Activated T-helper 2 cell treated with anti-CD3 and anti-CD28 coated beads, Interferon-gamma antibody, Interleukin-2, Interleukin-4, amounts not matched to agents 10 μg/mL and 5 μg/mL and 100 μg/mL, durations not matched to agents 14 hours and 24 hours and 36 hours (primary cell): ENCODE results near the gene RNF32. TPM values are rescaled to one million over a fixed set of nuclear protein-coding genes. Genes with fewer than 3 reads are reported as not detected.
"Not testable (repeated sequence)": the region's sequence is repeated elsewhere in the genome, so short reads cannot be mapped to it uniquely, and the experiment has no call there.

ENCODE experiments used
- DNase-seq: peaks from one replicate; pipeline ENCODE4 v3.0.0; 2021; ENCODE audit warnings: low spot score
- H3K27ac Mint-ChIP-seq: one replicate; pipeline ENCODE4 v1.8.0; 2021; ENCODE audit warnings: mixed read lengths
- H3K27me3 Mint-ChIP-seq: one replicate; pipeline ENCODE4 v1.8.0; 2021; ENCODE audit warnings: low read depth, mixed read lengths
- H3K36me3 Mint-ChIP-seq: one replicate; pipeline ENCODE4 v1.8.0; 2021; ENCODE audit warnings: low read depth, mixed read lengths
- H3K4me1 Mint-ChIP-seq: one replicate; pipeline ENCODE4 v1.8.0; 2021; ENCODE audit warnings: low read depth, mixed read lengths
- H3K4me3 Mint-ChIP-seq: one replicate; pipeline ENCODE4 v1.8.0; 2021; ENCODE audit warnings: low read depth, mild to moderate bottlenecking, moderate library complexity, mixed read lengths
- H3K9me3 Mint-ChIP-seq: one replicate; pipeline ENCODE4 v1.8.0; 2021; ENCODE audit warnings: mixed read lengths
- intact Hi-C: fragments of 100-400 bp; cut with micrococcal nuclease; formaldehyde crosslinking; loops from one replicate; pipeline ENCODE4 v1.15.1; 2023
- total RNA-seq: library from RNA; stranded (reverse); gene quantifications from 2 replicates; pipeline ENCODE4 v1.2.3, GENCODE V29; 2022

The RNF32 gene
- total RNA-seq, 1 donor from 2014 or later: 2.9 TPM

DNA sequence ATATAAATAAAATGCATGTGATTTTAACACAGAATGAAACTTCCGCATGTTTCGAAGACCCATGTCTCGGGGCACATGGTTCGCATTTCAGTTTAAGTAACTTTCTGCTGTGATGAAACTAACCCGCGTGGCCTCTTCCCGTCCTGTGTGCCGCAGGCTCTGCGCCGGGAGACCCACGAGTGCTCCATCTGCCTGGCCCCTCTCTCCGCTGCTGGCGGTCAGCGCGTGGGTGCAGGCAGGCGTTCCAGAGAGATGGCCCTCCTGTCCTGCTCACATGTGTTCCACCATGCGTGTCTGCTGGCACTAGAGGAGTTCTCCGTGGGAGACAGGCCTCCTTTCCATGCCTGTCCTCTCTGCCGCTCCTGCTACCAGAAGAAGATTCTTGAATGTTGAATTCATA is 35.7 kb downstream of the RNF32 start:
- Mint-ChIP-seq H3K27me3 (no peaks in the 10 kb centered on the region), H3K4me3 (no peak overlapping the region), H3K27ac (no peak overlapping the region), H3K36me3 (peaks cover 39% of the 10 kb centered on the region), H3K9me3 (no peaks in the 10 kb centered on the region), H3K4me1 (peaks cover 10% of the 10 kb centered on the region)
- intact Hi-C loops: no loop called here
- DNase-seq: no peak

DNA sequence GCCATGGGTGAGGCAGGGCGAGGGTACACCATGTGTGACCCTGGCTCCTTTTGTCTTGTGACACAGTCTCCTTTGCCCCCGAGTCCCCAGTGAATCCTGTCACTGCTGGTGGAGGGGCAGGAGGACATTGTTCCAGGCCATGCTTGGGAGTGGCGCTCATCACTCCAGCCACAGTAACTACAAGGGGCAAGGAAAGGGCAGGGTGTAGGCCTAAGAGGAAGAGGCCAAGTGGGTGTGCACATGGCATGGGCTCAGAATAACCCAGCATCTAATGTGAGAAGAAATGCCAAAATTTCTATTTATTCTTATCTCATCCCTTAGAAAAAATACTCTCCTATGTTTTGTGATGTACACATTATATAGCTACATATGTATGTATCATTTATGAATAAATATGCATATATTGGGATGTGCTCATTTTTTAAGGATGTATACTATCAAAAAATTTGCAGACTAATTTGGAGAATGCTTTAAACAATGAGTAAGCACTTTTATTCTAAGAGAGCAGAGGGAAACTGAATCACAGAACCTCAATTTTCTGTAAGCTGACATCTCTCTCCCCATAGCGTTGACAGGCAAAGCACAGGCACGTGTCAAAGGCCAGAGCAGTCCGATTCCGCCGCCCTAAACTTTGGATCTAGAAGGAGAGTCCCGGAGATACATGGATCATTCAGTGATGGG is 36.9 kb downstream of the RNF32 start:
- Mint-ChIP-seq H3K27ac (no peak overlapping the region), H3K36me3 (peaks cover 43% of the 10 kb centered on the region), H3K9me3 (no peaks in the 10 kb centered on the region), H3K27me3 (no peaks in the 10 kb centered on the region), H3K4me1 (peaks cover 10% of the 10 kb centered on the region), H3K4me3 (no peak overlapping the region)
- intact Hi-C loops: no loop called here
- no peak for DNase-seq

DNA sequence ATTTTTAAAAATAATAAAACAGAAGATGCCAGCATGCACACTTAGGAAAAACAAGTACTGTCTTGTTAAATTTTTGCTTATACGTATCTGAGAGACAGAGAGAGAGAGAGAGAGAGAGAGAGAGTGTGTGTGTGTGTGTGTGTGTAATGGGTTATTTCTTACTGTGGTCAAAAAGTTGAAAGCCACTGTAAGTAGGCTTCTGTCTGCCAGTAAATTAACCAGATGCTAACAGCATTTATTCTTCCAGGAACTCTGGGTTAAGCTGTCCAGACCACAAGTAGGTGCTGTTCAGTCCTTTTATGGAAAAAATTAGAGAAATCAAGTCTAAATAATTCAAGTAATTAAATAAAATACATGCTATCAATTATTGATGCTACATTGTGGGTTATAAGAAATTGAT is 39.7 kb downstream of the RNF32 start:
- no peak overlapping the region for H3K27ac Mint-ChIP-seq
- H3K4me1 Mint-ChIP-seq: peaks cover 10% of the 10 kb centered on the region

DNA sequence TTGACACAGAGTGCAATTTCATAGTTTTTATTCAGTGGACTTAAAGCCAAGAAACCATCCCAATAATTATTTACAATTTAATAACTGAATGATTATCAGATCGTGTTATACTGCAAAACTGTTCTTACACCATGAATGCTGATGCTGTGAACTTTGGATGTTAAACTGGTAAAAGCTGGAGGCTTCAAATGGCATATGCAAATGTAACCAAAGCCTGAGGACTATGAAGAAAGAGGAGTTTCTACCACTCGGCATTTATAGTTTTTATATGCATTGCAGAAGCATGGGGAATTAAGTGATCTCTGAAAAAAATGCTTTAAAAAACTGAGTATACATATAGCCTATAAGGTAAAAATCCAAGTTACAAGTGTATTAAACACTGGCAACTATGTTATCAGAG is 42.4 kb downstream of the RNF32 start:
- peaks cover 6% of the 10 kb centered on the region for H3K4me1 Mint-ChIP-seq
- no peak for DNase-seq
- H3K27ac Mint-ChIP-seq: no peak overlapping the region
- intact Hi-C loops: no loop called here
- no peaks in the 10 kb centered on the region for H3K27me3 Mint-ChIP-seq
- no peaks in the 10 kb centered on the region for H3K9me3 Mint-ChIP-seq
- H3K4me3 Mint-ChIP-seq: no peak overlapping the region
- H3K36me3 Mint-ChIP-seq: peaks cover 26% of the 10 kb centered on the region

More for the DNA sequence above, 39.7 kb downstream of the RNF32 start:
- DNase-seq: no peak
- Mint-ChIP-seq H3K27me3 (no peaks in the 10 kb centered on the region), H3K36me3 (peaks cover 46% of the 10 kb centered on the region), H3K4me3 (no peak overlapping the region), H3K9me3 (no peaks in the 10 kb centered on the region)
- intact Hi-C loops: no loop called here

DNA sequence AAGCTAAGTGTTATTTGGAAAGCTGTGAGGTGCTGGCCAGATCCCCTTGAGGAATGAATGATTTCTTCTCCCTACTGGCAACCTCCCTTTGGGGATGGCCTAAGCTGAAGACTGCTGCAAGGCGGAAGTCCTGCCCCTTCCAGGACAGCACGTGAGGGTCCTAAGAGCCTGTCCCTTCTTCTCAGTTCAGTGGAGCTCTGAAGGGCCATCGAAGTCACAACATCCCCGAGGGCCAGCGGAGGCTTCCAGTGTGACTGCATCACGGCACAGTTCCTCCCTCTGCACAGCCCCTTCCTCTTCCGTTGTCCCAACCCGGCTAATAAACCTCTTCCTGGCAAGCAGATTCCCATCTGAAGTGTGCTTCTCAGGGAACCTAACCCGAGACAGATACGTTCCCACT is 43.7 kb downstream of the RNF32 start:
- DNase-seq: no peak
- intact Hi-C loops: no loop called here
- H3K27me3 Mint-ChIP-seq: no peaks in the 10 kb centered on the region
- H3K9me3 Mint-ChIP-seq: no peaks in the 10 kb centered on the region
- no peak overlapping the region for H3K4me3 Mint-ChIP-seq
- peaks cover 6% of the 10 kb centered on the region for H3K4me1 Mint-ChIP-seq
- H3K36me3 Mint-ChIP-seq: peaks cover 16% of the 10 kb centered on the region
- no peak overlapping the region for H3K27ac Mint-ChIP-seq

DNA sequence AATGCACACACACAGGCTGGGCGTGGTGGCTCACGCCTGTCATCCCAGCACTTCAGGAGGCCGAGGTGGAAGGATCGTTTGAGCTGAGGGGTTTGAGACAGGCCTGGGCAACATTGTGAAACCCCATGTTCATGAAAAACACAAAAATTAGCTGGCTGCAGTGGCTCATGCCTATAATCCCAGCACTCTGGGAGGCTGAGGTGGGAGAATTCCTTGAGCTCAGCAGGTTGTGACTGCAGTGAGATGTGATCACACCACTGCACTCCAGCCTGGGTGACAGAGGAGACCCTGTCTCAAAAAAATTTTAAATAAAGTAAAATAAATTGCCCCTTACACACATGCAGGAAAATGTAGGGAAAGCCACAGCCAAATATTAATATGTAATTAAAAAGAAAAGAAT is 44.1 kb downstream of the RNF32 start:
- H3K36me3 Mint-ChIP-seq: peaks cover 14% of the 10 kb centered on the region
- H3K9me3 Mint-ChIP-seq: no peaks in the 10 kb centered on the region
- no peak overlapping the region for H3K4me3 Mint-ChIP-seq
- H3K27me3 Mint-ChIP-seq: no peaks in the 10 kb centered on the region
- peaks cover 6% of the 10 kb centered on the region for H3K4me1 Mint-ChIP-seq
- DNase-seq: no peak
- no peak overlapping the region for H3K27ac Mint-ChIP-seq
- intact Hi-C loops: no loop called here

DNA sequence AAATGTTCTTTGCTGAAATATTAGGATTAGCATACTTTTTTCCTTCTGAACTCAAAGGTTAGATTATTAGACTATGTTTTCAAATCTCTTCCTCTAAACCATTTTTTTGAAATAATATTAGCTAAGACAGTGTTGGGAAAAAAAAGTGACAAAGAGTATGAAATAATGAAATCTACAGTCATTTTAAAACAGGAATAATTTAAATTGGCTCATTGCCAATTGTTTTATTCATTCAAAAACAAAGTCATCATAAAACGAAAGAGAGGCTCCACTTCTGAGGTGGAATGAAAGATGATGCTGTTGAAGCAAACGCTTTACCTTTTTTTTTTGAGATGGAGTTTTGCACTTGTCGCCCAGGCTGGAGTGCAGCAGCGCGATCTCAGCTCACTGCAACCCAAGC is 51.2 kb downstream of the RNF32 start:
- DNase-seq: no peak
- no peaks in the 10 kb centered on the region for H3K27me3 Mint-ChIP-seq
- H3K27ac Mint-ChIP-seq: no peak overlapping the region
- peaks cover 32% of the 10 kb centered on the region for H3K36me3 Mint-ChIP-seq
- H3K4me3 Mint-ChIP-seq: no peak overlapping the region
- intact Hi-C loops: no loop called here
- H3K9me3 Mint-ChIP-seq: peaks cover 35% of the 10 kb centered on the region
- peaks cover 2% of the 10 kb centered on the region for H3K4me1 Mint-ChIP-seq

DNA sequence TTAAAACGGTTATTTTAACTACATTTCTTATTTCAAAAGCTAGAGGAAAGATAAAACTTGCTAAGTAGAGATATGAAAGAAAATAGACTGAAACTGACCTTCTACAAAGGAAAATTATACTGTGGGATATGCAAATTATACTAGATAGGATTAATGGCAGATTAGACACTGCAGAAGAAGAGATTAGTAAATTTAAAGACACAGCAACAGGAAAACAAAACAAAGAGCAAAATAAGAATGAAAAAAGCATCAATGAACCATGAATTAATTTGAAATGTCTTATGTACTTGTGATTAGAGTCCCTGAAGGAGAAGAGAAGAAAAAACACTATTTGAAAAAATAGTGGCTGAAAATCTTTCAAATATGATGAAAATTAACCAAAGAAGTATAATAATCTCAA is 52.3 kb downstream of the RNF32 start:
- Mint-ChIP-seq H3K4me3 (no peak overlapping the region), H3K36me3 (peaks cover 42% of the 10 kb centered on the region), H3K9me3 (peaks cover 45% of the 10 kb centered on the region), H3K27me3 (no peaks in the 10 kb centered on the region), H3K27ac (no peak overlapping the region), H3K4me1 (peaks cover 2% of the 10 kb centered on the region)
- DNase-seq: no peak
- intact Hi-C loops: no loop called here

DNA sequence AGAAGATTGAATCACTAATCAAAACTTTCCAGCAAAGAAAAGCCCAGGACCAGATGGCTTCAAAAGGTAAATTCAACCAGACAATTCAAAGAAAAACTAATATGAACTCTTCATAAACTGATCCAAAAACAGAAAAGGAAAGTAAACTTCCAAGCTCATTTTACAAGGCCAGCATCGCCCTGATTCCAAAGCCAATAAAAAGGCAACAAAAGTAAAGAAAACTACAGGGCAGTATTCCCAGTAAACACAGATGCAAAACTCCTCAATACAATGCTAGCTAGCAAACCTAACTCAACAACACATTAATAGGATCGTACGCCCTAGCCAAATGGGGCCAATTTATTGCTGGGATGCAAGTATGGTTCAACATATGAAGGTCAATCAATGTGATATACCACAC is 53.1 kb downstream of the RNF32 start:
- DNase-seq: no peak
- H3K27ac Mint-ChIP-seq: no peak overlapping the region
- H3K4me1 Mint-ChIP-seq: peaks cover 2% of the 10 kb centered on the region
- H3K36me3 Mint-ChIP-seq: peaks cover 45% of the 10 kb centered on the region
- H3K27me3 Mint-ChIP-seq: no peaks in the 10 kb centered on the region
- intact Hi-C loops: no loop called here
- peaks cover 52% of the 10 kb centered on the region for H3K9me3 Mint-ChIP-seq
- no peak overlapping the region for H3K4me3 Mint-ChIP-seq

DNA sequence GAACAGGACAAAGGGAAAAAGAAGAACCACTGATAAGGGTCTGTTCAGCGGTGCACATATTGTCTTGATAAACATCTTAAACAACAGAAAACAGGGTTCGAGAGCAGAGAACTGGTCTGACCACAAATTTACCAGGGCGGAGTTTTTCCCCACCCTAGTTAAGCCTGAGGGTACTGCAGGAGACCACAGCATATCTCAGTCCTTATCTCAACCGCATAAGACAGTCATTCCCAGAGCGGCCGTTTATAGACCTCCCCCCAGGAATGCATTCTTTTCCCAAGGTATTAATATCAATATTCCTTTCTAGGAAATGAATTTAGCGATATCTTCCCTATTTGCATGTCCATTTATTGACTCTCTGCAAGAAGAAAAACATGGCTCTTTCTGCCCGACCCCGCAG is 56.7 kb downstream of the RNF32 start:
- Mint-ChIP-seq H3K9me3 (peaks cover 67% of the 10 kb centered on the region), H3K36me3 (peaks cover 60% of the 10 kb centered on the region)
- intact Hi-C loops, H3K27me3 Mint-ChIP-seq, H3K4me3 Mint-ChIP-seq, H3K27ac Mint-ChIP-seq, H3K4me1 Mint-ChIP-seq, DNase-seq: not testable (repeated sequence)

DNA sequence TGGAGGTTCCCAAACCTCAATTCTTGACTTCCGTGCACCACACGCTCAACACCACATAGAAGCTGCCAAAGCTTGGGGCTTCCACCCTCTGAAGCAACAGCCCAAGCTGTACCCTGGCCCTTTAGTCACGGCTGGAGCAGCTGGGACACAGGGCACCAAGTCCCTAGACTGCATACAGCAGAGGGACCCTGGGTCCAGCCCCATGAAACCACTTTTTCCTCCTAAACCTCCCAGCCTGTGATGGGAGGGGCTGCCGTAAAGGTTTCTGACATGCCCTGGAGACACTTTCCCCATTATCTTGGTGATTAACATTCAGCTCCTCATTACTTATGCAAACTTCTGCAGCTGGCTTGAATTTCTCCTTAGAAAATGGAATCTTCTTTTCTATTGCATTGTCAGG is 57.9 kb downstream of the RNF32 start:
- H3K27me3 Mint-ChIP-seq, H3K27ac Mint-ChIP-seq, intact Hi-C loops, DNase-seq, H3K4me3 Mint-ChIP-seq, H3K4me1 Mint-ChIP-seq: not testable (repeated sequence)
- Mint-ChIP-seq H3K9me3 (peaks cover 62% of the 10 kb centered on the region), H3K36me3 (peaks cover 59% of the 10 kb centered on the region)

DNA sequence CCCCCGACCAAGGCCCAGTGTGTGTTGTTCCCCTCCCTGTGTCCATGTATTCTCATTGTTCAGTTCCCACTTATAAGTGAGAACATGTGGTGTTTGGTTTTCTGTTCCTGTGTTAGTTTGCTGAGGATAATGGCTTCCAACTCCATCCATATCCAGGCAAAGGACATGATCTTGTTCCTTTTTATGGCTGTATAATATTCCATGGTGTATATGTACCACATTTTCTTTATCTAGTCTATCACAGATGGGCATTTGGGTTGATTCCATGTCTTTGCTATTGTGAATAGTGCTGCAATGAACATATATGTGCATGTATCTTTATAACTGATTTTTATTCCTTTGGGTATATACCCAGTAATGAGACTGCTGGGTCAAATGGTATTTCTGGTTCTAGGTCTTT is 61.2 kb downstream of the RNF32 start:
- H3K4me3 Mint-ChIP-seq, intact Hi-C loops, H3K27me3 Mint-ChIP-seq, H3K27ac Mint-ChIP-seq, DNase-seq: not testable (repeated sequence)
- H3K4me1 Mint-ChIP-seq: peaks cover 15% of the 10 kb centered on the region
- H3K36me3 Mint-ChIP-seq: peaks cover 64% of the 10 kb centered on the region
- H3K9me3 Mint-ChIP-seq: peaks cover 47% of the 10 kb centered on the region

DNA sequence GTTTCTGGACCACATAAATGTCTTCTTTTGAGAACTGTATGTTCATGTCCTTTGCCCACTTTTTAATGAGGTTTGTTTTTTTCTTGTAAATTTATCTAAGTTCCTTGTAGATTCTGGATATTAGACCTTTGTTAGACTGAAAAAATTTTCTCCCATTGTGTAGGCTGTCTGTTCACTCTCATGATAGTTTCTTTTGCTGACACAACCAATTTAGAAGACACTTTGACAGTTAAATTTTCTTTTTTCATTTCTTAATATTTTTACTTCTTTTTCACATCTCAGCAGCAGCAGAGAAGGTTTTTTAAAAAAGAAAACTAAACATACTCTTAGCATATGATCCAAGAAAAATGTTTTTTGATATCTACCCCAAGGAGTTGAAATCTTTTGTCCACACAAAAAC is 61.8 kb downstream of the RNF32 start:
- peaks cover 65% of the 10 kb centered on the region for H3K36me3 Mint-ChIP-seq

DNA sequence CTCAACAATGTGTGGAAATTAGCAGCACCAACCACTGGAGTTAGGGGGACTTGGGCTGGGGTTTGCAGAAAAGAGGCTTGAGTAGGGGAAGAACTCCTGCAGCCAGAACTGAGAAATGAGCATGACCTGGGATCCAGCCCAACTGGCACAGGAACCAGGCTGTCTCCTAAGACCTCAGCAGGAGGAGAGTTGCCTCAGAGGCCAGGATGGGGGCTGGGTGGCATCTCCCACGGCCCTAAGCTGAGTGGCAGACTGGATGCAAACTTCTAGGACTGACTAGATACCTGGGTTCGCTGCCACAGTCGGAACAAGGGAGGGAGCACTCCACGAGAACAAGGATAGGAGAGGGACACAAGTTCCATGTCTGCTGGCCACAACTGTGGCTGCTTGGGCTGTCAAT is 62.6 kb downstream of the RNF32 start:
- H3K9me3 Mint-ChIP-seq: peaks cover 34% of the 10 kb centered on the region
- no peak overlapping the region for H3K27ac Mint-ChIP-seq
- no peak for DNase-seq
- no peak overlapping the region for H3K4me3 Mint-ChIP-seq
- H3K36me3 Mint-ChIP-seq: peaks cover 65% of the 10 kb centered on the region
- peaks cover 15% of the 10 kb centered on the region for H3K4me1 Mint-ChIP-seq
- H3K27me3 Mint-ChIP-seq: no peaks in the 10 kb centered on the region
- intact Hi-C loops: no loop called here

More for the DNA sequence above, 61.8 kb downstream of the RNF32 start:
- Mint-ChIP-seq H3K4me3 (no peak overlapping the region), H3K9me3 (peaks cover 42% of the 10 kb centered on the region), H3K27me3 (no peaks in the 10 kb centered on the region), H3K27ac (no peak overlapping the region), H3K4me1 (peaks cover 15% of the 10 kb centered on the region)
- DNase-seq: no peak
- intact Hi-C loops: no loop called here
